Measurements from ENCODE around the gene DPYSL3.

The DPYSL3 gene

GRCh38 chr5:147512659-147513379 is 3.0 kb upstream of the DPYSL3 start:
- no peak for DNase-seq (ENCODE audit: low spot score)

GRCh38 chr5:147510885-147511284 is 1.0 kb upstream of the DPYSL3 start:
- DNase-seq (ENCODE audit: low spot score), result no peak

GRCh38 chr5:147509041-147509709 is 693 bp downstream of the DPYSL3 start:
- DNase-seq (ENCODE audit: low spot score), result no peak

- no peak for DNase-seq (ENCODE audit: low spot score)
Observed at GRCh38 chr5:147508711-147509040, 1.2 kb downstream of the DPYSL3 start.

- no peak for DNase-seq (ENCODE audit: low spot score)
Observed at GRCh38 chr5:147507480-147508126, 2.3 kb downstream of the DPYSL3 start.

DNA sequence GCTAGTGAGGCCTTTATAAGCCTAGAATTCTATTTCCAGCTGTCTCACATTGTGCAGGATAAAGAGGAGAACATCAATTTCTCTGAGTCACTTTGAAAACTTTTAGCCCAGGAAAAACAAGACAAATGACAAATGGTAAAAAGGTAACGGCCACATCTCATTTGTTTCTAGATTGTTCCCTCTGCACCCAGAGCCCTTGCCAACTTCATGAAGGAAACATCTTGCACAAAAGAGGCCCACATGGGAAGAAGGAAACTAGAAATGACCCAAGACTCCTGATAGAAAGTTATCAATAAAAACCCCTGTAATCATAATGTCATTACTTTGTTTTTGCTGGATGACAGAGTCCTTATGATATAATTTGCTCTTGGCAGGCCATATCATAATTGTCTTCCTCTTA is 5.3 kb downstream of the DPYSL3 start:
- DNase-seq (ENCODE audit: low spot score), result no peak

DNA sequence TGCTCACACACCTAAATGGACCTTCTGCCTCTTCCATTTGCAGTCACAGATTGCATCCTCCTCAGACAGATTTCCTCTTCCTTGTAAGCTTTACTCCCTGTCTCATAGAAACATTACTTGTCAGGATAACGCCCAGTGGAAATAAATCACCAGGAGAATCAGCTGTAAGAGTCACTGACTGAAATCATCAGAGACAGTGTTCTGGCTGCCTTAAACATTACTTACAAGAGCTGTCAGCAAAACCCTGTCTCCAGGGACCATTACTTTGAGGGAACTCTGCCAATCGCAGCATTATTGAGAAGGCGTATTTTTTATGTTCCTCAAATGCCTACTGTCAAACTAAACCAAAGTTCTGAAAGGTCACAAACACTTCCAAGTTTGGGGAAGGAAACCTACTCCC is 5.9 kb downstream of the DPYSL3 start:
- no peak for DNase-seq (ENCODE audit: low spot score)

GRCh38 chr5:147490989-147491388 is 18.9 kb downstream of the DPYSL3 start:
- no peak for DNase-seq (ENCODE audit: low spot score)

DNA sequence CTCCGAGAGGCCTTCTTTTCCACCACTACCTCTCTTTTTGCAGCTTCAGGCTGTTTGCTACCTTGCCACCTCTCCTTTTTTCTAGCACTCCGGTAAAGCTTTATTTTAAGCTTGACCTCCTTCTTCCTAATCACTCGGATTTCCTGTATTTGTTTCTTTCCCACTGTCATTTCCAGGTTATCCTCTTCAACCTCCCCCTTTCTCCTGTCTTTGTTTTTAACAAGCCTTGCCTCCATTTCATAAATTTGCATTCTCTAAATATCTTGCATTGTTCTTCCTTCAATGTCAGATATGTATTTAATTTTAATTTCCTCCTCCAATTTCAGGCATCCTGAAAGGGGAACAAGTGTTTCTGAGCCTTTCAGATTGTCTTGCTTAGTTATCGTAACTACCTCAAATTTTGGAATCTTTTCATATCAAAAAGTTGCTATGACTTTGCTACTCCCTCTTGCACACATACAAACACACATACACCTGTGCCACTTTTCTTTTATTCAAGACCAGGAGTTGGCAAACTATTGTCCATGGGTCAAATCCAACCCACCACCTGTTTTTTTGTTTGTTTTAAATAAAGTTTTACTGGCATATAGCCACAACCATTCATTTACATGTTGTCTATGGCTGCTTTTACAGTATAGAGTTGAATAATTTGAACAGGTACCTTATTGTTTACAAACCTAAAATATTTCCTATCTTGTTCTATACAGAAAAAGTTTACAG is 22.7 kb downstream of the DPYSL3 start:
- DNase-seq (ENCODE audit: low spot score), result no peak

DNA sequence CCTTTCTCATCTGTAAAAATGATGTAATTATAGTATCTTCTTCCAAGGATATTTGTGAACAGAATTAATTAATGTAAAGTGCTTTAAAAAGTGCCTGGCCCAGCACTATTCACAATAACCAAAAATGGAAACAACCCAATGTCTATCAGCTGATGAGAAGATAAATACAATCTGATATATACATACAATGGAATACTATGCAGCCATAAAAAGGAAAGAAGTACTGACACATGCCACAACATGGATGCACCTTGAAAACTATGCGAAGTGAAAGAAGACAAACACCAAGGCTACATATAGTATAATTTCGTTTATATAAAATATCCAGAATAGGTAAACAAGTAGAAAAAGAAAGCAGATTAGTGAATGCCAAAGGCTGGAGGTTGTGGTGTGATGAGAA is 24.1 kb downstream of the DPYSL3 start:
- no peak for DNase-seq (ENCODE audit: low spot score)

DNA sequence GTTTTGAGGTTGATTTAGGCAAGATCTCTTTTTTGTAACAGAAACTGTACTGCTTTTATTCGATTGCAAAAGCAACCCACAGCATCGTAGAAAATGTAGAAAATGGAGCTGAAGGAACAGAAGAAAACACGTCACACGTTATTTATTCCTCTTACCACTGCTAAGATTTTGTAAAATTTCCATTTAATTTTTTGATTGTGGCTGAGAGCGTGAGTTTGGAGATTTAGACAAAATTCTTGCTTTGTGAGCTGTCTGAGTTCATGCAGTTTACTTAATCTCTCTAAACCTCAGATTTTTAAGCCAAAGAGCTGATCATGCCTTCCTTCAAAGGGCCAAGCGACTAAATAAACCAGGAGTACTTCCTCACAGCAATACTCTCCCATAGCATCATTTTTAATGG is 24.8 kb downstream of the DPYSL3 start:
- DNase-seq (ENCODE audit: low spot score), result no peak

GRCh38 chr5:147484708-147485020 is 25.2 kb downstream of the DPYSL3 start:
- no peak for DNase-seq (ENCODE audit: low spot score)

DNA sequence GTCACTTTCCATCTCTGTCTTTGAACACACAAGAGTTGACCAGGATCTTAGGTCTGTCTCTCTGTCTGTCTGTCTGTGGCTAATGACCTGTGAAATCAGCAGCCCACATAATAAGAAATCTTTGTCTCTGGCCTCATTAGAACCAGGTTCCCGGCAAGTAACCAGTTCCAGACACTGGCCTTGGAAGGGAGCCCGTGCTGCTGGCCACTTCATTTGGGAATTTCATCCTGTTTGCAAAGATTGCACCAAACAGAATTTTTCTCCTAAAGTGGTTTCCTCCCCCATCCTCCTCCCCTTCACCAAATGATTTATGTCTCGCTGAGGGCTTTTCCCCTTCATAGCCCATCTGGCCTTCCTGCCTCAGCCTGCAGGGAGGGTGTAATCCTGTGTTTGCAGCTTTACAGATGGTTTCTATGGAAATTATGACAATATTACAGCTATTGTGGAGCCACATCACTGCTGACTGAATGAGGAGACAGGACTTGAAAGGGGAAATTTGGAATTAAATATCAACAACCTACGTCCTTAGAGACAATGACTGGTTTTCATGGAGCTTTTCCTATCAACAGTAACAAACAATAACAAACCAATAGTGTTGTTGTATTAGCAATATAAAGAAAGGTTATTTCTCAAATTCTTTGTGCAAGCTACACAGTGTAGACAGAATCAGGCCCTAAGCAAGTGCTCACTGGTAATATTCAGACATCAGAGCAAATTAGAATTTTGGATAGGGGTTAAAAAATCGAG is 25.7 kb downstream of the DPYSL3 start:
- no peak for DNase-seq (ENCODE audit: low spot score)

DNA sequence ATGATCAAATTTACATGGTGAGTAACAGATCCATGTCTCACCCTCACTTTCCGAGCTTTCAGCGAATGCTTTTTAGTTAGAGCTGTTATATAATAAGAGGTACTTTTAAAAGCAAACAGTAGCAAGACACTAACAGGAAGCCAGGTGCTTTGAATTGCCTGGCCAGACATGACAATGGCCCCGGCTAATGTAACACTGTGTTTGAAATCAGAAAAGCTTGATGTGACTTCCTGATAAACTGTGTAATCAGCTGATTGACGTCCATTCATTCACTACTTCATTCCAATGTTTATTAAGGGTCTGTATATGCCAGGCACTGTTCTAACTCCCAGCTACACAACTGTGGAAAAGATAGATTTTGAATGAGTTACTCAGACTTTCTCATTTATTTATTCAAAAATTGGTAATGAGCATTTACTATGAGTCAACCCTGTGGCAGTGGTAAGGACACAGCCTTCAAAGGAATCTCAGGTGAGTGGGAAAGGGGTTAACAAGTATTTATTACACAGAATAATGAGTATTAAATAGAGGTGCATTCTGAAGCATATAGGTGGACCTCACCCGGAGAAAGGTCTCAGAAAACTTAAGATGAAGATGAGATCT is 26.6 kb downstream of the DPYSL3 start:
- no peak for DNase-seq (ENCODE audit: low spot score)

GRCh38 chr5:147482706-147483180 is 27.1 kb downstream of the DPYSL3 start:
- DNase-seq (ENCODE audit: low spot score), result no peak

GRCh38 chr5:147481874-147482705 is 27.8 kb downstream of the DPYSL3 start:
- DNase-seq (ENCODE audit: low spot score), result no peak

DNA sequence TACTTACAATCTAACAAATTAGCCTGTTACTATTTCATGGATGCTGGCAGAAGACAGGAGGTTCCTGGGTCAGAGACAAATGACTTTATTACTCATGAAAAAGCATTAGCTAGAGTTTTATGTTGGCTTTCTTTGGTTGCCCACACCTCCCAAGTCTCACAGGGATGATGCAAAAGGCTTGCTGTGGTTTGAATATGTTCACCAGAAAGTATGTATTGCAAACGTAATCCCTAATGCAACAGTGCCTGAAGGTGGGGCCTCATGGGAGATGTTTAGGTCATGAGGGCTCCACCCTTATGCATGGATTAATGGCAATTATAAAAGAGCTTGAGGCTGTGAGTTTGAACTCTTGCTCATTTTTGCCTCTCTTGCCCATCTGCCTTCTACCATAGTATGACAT is 28.5 kb downstream of the DPYSL3 start:
- DNase-seq (ENCODE audit: low spot score), result no peak

GRCh38 chr5:147479949-147480348 is 29.9 kb downstream of the DPYSL3 start:
- no peak for DNase-seq (ENCODE audit: low spot score)

- DNase-seq (ENCODE audit: low spot score), result no peak
Observed at GRCh38 chr5:147479444-147479843, 30.4 kb downstream of the DPYSL3 start.

DNA sequence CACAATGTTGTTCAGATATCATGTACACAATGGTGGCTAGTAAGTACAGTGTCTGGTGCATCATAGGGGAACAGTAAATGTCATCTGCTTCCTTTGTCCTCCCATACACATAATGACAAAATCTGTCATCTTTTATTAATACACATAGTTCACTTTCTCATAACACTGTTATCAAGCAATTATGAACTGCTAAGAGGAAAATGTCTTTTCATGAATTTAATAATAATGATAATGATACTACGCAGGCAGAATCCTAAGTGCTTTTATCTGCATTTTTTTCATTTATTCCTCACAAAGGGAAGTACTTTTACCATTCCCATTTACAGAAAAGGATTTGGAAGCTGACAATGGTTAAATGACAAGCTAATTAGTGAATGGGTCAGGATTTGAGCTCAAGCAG is 35.7 kb downstream of the DPYSL3 start:
- no peak for DNase-seq (ENCODE audit: low spot score)

Measured in CD4-positive, alpha-beta T cell treated with Interleukin-2 at 100 ng/mL for 4 hours (primary cell).